Neural progenitor cell (in vitro differentiated cells): ENCODE data around the gene ST7. TPM values are rescaled to one million over a fixed set of nuclear protein-coding genes. Genes with fewer than 3 reads are reported as not detected.
A peak's percentile ranks its signal among the peaks of the same experiment; 100 is the strongest.

Source experiments
- DNase-seq: peaks from one replicate; pipeline ENCODE4 v3.0.0-alpha.2; 2016; ENCODE audit warnings: low spot score
- H2AFZ ChIP-seq: fragments of 200-600 bp; sonication (generic); replicated peaks from 2 replicates; pipeline ENCODE4 v1.6.1; 2016; ENCODE audit warnings: antibody characterized with exemption
- H3F3A ChIP-seq: fragments of 200-600 bp; sonication (generic); 2 replicates; pipeline ENCODE4 v1.6.1; 2016; ENCODE audit warnings: antibody characterized with exemption, low read depth
- H3K27ac ChIP-seq: fragments of 200-600 bp; sonication (generic); 2 replicates; pipeline ENCODE4 v1.5.1; 2016; ENCODE audit warnings: mild to moderate bottlenecking
- H3K27me3 ChIP-seq: fragments of 200-600 bp; sonication (generic); 2 replicates; pipeline ENCODE4 v1.6.1; 2016; ENCODE audit warnings: mild to moderate bottlenecking, moderate library complexity
- H3K36me3 ChIP-seq: fragments of 200-600 bp; sonication (generic); 2 replicates; pipeline ENCODE4 v1.5.1; 2016
- H3K4me1 ChIP-seq: fragments of 200-600 bp; sonication (generic); 2 replicates; pipeline ENCODE4 v1.6.1; 2016; ENCODE audit warnings: mixed run types
- H3K4me2 ChIP-seq: fragments of 200-600 bp; sonication (generic); 2 replicates; pipeline ENCODE4 v1.6.1; 2016
- H3K4me3 ChIP-seq: fragments of 200-600 bp; sonication (generic); 2 replicates; pipeline ENCODE4 v1.5.1; 2016
- H3K79me2 ChIP-seq: fragments of 200-600 bp; sonication (generic); 2 replicates; pipeline ENCODE4 v1.6.1; 2016; ENCODE audit warnings: low read depth
- H3K9ac ChIP-seq: fragments of 200-600 bp; sonication (generic); 2 replicates; pipeline ENCODE4 v1.6.1; 2016
- H3K9me3 ChIP-seq: fragments of 200-600 bp; sonication (generic); 2 replicates; pipeline ENCODE4 v1.5.1; 2016; ENCODE audit warnings: low read depth
- H4K20me1 ChIP-seq: fragments of 200-600 bp; sonication (generic); 2 replicates; pipeline ENCODE4 v1.6.1; 2016; ENCODE audit warnings: low read depth
- H3K27ac Mint-ChIP-seq: 3 replicates; pipeline ENCODE4 v1.8.0; 2021; ENCODE audit warnings: mixed read lengths
- H3K27me3 Mint-ChIP-seq: 2 replicates; pipeline ENCODE4 v1.8.0; 2022; ENCODE audit warnings: low read depth, mild to moderate bottlenecking, inconsistent platforms, moderate library complexity, mixed read lengths; ENCODE audit not compliant: insufficient read depth
- H3K36me3 Mint-ChIP-seq: 3 replicates; pipeline ENCODE4 v1.8.0; 2021; ENCODE audit warnings: mixed read lengths
- H3K4me1 Mint-ChIP-seq: 3 replicates; pipeline ENCODE4 v1.8.0; 2021; ENCODE audit warnings: mixed read lengths
- H3K4me3 Mint-ChIP-seq: 3 replicates; pipeline ENCODE4 v1.8.0; 2021; ENCODE audit warnings: mild to moderate bottlenecking, moderate library complexity, mixed read lengths
- H3K9me3 Mint-ChIP-seq: 3 replicates; pipeline ENCODE4 v1.8.0; 2020; ENCODE audit warnings: mixed read lengths
- CTCF ChIP-seq: fragments of 200-600 bp; sonication (generic); IDR thresholded peaks from 2 replicates; pipeline ENCODE4 v1.5.1; 2017; ENCODE audit warnings: antibody characterized with exemption, mild to moderate bottlenecking
- EZH2 ChIP-seq: fragments of 200-600 bp; sonication (generic); IDR thresholded peaks from 2 replicates; pipeline ENCODE4 v1.6.1; 2017; ENCODE audit warnings: antibody characterized with exemption, mild to moderate bottlenecking, moderate library complexity
- EZH2phosphoT487 ChIP-seq: fragments of 200-600 bp; sonication (generic); IDR thresholded peaks from 2 replicates; pipeline ENCODE4 v1.6.1; 2017; ENCODE audit warnings: antibody characterized with exemption
- total RNA-seq: library from RNA; depleted of rRNA; stranded (reverse); fragments of >200 nt; gene quantifications from 2 replicates; pipeline ENCODE4 v1.2.3, GENCODE V29; 2015; ENCODE audit warnings: low replicate concordance

The ST7 gene
- total RNA-seq, 1 donor from 2014 or later: 5.8 TPM

GRCh38 chr7:116951366-116952292 is 1.7 kb upstream of the ST7 start:
- Histone ChIP-seq H3K27ac (no peak overlapping the region), H4K20me1 (no peaks in the 10 kb centered on the region), H3F3A (peaks cover 18% of the 10 kb centered on the region), H3K4me2 (no peak overlapping the region), H3K9ac (no peak overlapping the region), H3K79me2 (no peaks in the 10 kb centered on the region), H2AFZ (no peak overlapping the region), H3K36me3 (no peaks in the 10 kb centered on the region), H3K27me3 (no peaks in the 10 kb centered on the region), H3K9me3 (no peaks in the 10 kb centered on the region), H3K4me1 (peaks cover 13% of the 10 kb centered on the region), H3K4me3 (no peak overlapping the region)
- no peak for TF ChIP-seq CTCF
- TF ChIP-seq EZH2: no peak
- TF ChIP-seq EZH2phosphoT487: no peak
- no peak for DNase-seq
- Mint-ChIP-seq H3K9me3 (no peaks in the 10 kb centered on the region), H3K36me3 (no peaks in the 10 kb centered on the region), H3K4me3 (peak overlapping the region; percentile 14), H3K4me1 (peaks cover 22% of the 10 kb centered on the region), H3K27ac (no peak overlapping the region), H3K27me3 (no peaks in the 10 kb centered on the region)

DNA sequence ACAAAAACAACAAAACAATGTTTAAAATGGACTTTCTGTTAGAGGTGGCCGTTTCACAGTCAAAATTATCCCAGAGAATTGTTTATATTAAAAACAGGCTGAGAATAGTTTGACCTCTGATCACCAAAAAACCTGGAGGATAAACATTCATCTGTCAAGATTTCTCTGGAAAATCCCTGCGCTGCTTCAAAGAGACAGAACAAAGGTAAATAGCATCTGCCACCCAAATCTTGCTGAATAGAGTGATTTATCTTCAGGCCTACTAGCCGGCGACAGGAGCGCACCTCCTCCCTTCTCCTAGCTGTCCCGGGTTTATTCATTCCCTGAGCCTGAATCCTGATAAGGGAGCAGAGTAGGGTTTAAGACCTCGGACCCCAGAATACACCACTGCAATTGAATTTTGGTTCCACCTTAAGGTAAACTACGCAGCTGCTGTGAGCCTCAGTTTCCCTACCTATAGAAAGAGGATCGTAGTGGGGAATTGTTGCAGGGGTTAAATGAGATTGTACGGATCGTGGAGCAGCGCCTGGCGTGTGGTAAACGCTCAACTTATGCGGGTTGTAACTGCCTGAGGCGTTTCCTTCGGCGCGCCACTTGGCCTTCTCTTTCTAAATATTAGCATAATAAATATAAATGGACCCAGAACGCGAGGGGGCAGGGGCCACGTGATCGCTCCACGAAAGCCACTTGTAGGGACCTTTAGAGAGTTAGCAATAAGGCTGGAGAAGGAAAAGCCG is 498 bp upstream of the ST7 start:
- no peaks in the 10 kb centered on the region for H3K79me2 ChIP-seq
- H2AFZ ChIP-seq: peak overlapping the region; percentile 95
- no peaks in the 10 kb centered on the region for H3K9me3 ChIP-seq
- TF ChIP-seq CTCF: no peak
- no peak for TF ChIP-seq EZH2phosphoT487
- TF ChIP-seq EZH2: peak; percentile 31
- H3K36me3 ChIP-seq: no peaks in the 10 kb centered on the region
- DNase-seq: peak; percentile 53
- peak overlapping the region; percentile 40 for H3K27ac Mint-ChIP-seq
- H3K9ac ChIP-seq: no peak overlapping the region
- peak overlapping the region; percentile 96 for H3K4me3 ChIP-seq
- peak overlapping the region; percentile 86 for H3K4me3 Mint-ChIP-seq
- peak overlapping the region; percentile 56 for H3K27ac ChIP-seq
- H3K4me2 ChIP-seq: peak overlapping the region; percentile 90
- no peaks in the 10 kb centered on the region for H3K27me3 ChIP-seq
- H3K9me3 Mint-ChIP-seq: no peaks in the 10 kb centered on the region
- H4K20me1 ChIP-seq: no peaks in the 10 kb centered on the region
- H3K4me1 ChIP-seq: peaks cover 13% of the 10 kb centered on the region
- H3K27me3 Mint-ChIP-seq: no peaks in the 10 kb centered on the region
- no peaks in the 10 kb centered on the region for H3K36me3 Mint-ChIP-seq
- H3K4me1 Mint-ChIP-seq: peaks cover 22% of the 10 kb centered on the region
- peaks cover 18% of the 10 kb centered on the region for H3F3A ChIP-seq

GRCh38 chr7:116953906-116954838 is 871 bp downstream of the ST7 start:
- Histone ChIP-seq H2AFZ (peak overlapping the region; percentile 95), H3K4me2 (peak overlapping the region; percentile 87), H3K9me3 (no peaks in the 10 kb centered on the region), H4K20me1 (no peaks in the 10 kb centered on the region), H3K36me3 (no peaks in the 10 kb centered on the region), H3K27ac (peak overlapping the region; percentile 79), H3F3A (peaks cover 18% of the 10 kb centered on the region), H3K4me1 (peaks cover 13% of the 10 kb centered on the region), H3K79me2 (no peaks in the 10 kb centered on the region), H3K9ac (peak overlapping the region; percentile 67), H3K27me3 (no peaks in the 10 kb centered on the region), H3K4me3 (peak overlapping the region; percentile 96)
- H3K9me3 Mint-ChIP-seq: no peaks in the 10 kb centered on the region
- TF ChIP-seq CTCF: no peak
- TF ChIP-seq EZH2: no peak
- no peak for TF ChIP-seq EZH2phosphoT487
- peak overlapping the region; percentile 99 for H3K27ac Mint-ChIP-seq
- peak; percentile 80 for DNase-seq
- no peaks in the 10 kb centered on the region for H3K36me3 Mint-ChIP-seq
- H3K4me1 Mint-ChIP-seq: peaks cover 22% of the 10 kb centered on the region
- H3K4me3 Mint-ChIP-seq: peak overlapping the region; percentile 99
- H3K27me3 Mint-ChIP-seq: no peaks in the 10 kb centered on the region
